ENCODE results near the gene SLC35F3. TPM values are rescaled to one million over a fixed set of nuclear protein-coding genes. Genes with fewer than 3 reads are reported as not detected.
"Not testable (repeated sequence)": the region's sequence is repeated elsewhere in the genome, so short reads cannot be mapped to it uniquely, and the experiment has no call there.

SLC35F3 gene
- total and polyA plus RNA-seq, 2 experiments from 2014 or later: 1.0 to 3.2 TPM

DNA sequence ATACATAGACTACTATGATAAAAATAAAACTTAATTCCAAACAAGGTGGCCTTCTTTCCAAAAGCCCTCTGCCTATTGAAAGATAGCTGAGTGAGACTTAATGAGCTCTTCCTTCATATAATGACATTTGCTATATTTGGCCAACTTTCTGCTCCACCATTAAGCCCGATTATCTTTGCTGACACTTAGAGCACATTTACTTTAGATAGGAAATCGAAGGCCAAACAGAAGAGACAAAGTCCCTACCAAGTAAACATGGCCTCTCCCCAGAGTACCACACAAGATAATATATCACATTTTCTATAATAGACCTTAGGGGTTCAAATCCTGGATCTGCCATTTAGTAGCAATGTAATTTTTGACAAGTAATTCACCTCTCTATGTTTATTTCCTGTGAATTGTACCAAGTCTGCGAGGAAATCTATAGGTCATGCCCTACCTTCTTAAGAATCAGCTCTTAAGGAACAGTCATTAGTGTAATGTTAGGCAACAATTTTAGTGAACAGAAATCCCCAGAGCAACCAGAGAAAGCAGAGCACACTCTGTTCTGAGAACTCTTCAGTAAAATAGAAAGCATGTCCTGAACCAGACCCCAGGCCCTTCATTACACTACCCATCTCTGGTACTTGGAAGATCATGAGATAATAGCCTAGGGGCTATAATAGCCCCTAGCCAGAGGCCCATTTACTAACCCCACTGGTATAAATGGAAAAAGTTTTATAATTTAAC, 451.5 kb downstream of the SLC35F3 start:
- Histone ChIP-seq H3K4me1 (ENCODE audit: insufficient read depth) (no peaks in the 10 kb centered on the region), H3K36me3 (ENCODE audit: insufficient read depth) (no peaks in the 10 kb centered on the region), H4K20me1 (replicated peaks; ENCODE audit: insufficient read depth) (no peaks in the 10 kb centered on the region), H3K4me3 (no peak overlapping the region), H3K27ac (ENCODE audit: low read depth) (no peak overlapping the region), H3F3A (replicated peaks; ENCODE audit: low read depth) (no peaks in the 10 kb centered on the region), H3K9me2 (ENCODE audit: insufficient read depth) (peaks cover 9% of the 10 kb centered on the region; the same call in 1 of the 2 replicates), H3K4me2 (no peak overlapping the region), H2AFZ (peak overlapping the region; percentile 25; the same call in 1 of the 2 replicates), H3K27me3 (ENCODE audit: insufficient read depth) (no peaks in the 10 kb centered on the region), H3K79me2 (replicated peaks; ENCODE audit: insufficient read depth) (no peaks in the 10 kb centered on the region)
- Mint-ChIP-seq H3K27me3 (ENCODE audit: insufficient read depth, low read depth, poor library complexity) (no peaks in the 10 kb centered on the region), H3K36me3 (ENCODE audit: low read depth) (no peaks in the 10 kb centered on the region), H3K9me3 (no peaks in the 10 kb centered on the region), H3K4me1 (no peaks in the 10 kb centered on the region), H3K27ac (no peak overlapping the region), H3K4me3 (0 out of 3 replicates have a peak overlapping the region, but pooled peaks have one; percentile 83)
- TF ChIP-seq POLR2AphosphoS5 (IDR thresholded peaks at IDR 0.05; ENCODE audit: low read depth) (no peak), STAT1 (IDR thresholded peaks at IDR 0.05; ENCODE audit: unreplicated experiment) (no peak), NANOG (IDR thresholded peaks at IDR 0.05; ENCODE audit: borderline replicate concordance) (no peak)
- TF ChIP-seq, protein P1, sequence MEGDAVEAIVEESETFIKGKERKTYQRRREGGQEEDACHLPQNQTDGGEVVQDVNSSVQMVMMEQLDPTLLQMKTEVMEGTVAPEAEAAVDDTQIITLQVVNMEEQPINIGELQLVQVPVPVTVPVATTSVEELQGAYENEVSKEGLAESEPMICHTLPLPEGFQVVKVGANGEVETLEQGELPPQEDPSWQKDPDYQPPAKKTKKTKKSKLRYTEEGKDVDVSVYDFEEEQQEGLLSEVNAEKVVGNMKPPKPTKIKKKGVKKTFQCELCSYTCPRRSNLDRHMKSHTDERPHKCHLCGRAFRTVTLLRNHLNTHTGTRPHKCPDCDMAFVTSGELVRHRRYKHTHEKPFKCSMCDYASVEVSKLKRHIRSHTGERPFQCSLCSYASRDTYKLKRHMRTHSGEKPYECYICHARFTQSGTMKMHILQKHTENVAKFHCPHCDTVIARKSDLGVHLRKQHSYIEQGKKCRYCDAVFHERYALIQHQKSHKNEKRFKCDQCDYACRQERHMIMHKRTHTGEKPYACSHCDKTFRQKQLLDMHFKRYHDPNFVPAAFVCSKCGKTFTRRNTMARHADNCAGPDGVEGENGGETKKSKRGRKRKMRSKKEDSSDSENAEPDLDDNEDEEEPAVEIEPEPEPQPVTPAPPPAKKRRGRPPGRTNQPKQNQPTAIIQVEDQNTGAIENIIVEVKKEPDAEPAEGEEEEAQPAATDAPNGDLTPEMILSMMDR (conservative IDR thresholded peaks at IDR 0.05; ENCODE audit: low read depth in 2 of 2): no peak
- ATAC-seq (no peak), DNase-seq (ENCODE audit: low spot score) (no peak)

DNA sequence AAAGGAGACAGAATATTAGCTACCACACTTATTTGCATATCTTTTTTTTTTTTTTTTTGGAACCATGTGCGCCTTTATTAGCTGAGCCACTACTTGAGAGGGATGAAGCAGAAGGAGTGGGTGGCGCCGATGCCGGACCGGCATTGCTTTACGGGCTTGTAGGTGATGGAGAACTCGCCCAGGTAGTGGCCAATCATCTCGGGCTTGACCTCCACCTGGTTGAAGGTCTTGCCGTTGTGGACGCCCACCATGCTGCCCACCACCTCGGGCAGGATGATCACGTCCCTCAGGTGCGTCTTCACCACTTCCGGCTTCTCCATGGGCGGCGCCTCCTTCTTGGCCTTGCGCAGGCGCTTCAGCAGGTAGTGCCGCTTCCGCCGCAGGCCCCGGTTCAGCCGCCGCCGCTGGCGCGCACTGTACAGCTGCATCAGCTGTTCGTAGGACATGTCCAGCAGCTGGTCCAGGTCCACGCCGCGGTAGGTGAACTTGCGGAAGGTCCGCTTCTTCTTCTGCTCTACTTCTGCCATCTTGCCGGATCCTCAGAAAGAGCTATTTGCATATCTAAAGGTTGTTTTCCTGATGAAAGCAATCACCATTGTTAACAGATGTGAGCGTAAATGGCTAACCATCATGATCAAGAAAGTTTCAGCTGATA, 452.3 kb downstream of the SLC35F3 start:
- peak overlapping the region; percentile 78; the same call in 1 of the 2 replicates for H3K27ac Mint-ChIP-seq
- H3K4me1 ChIP-seq (ENCODE audit: insufficient read depth); H3K27me3 Mint-ChIP-seq (ENCODE audit: insufficient read depth, low read depth, poor library complexity); H3F3A ChIP-seq (replicated peaks; ENCODE audit: low read depth); H4K20me1 ChIP-seq (replicated peaks; ENCODE audit: insufficient read depth); H3K36me3 Mint-ChIP-seq (ENCODE audit: low read depth); H3K4me3 ChIP-seq; H3K36me3 ChIP-seq (ENCODE audit: insufficient read depth); H3K4me2 ChIP-seq; H3K9me2 ChIP-seq (ENCODE audit: insufficient read depth); H3K27me3 ChIP-seq (ENCODE audit: insufficient read depth); H3K9me3 Mint-ChIP-seq; H3K4me1 Mint-ChIP-seq; H3K79me2 ChIP-seq (replicated peaks; ENCODE audit: insufficient read depth); H3K27ac ChIP-seq (ENCODE audit: low read depth): not testable (repeated sequence)
- ATAC-seq (peak; percentile 41; the same call in 2 of the 3 replicates), DNase-seq (ENCODE audit: low spot score) (peak; percentile 2)
- peak overlapping the region; percentile 72; the same call in 1 of the 2 replicates for H2AFZ ChIP-seq
- H3K4me3 Mint-ChIP-seq: peak overlapping the region; percentile 83

DNA sequence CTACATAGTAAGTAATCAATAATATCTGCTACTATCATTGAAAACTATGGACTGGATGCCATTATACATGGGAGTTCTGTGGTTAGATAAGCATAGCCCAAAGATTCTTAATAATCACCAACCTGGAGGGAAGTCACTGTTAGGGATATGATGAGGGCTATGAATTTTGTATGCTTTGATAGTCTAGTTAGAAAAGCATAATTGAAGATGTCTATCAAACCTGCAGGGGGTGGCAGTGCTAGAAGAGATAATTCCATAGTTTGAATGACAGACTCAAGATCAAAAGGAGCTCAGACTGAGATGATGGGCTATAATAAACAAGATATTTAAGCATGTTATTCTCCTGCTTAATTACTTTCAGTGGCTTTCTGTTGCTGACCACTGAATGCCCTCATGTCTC, 453.4 kb downstream of the SLC35F3 start:
- Histone ChIP-seq H3K4me2 (no peak overlapping the region), H3K27ac (ENCODE audit: low read depth) (no peak overlapping the region), H3K4me1 (ENCODE audit: insufficient read depth) (no peaks in the 10 kb centered on the region), H2AFZ (no peak overlapping the region), H3K27me3 (ENCODE audit: insufficient read depth) (no peaks in the 10 kb centered on the region), H3K4me3 (no peak overlapping the region), H3K36me3 (ENCODE audit: insufficient read depth) (no peaks in the 10 kb centered on the region), H3K79me2 (replicated peaks; ENCODE audit: insufficient read depth) (no peaks in the 10 kb centered on the region), H3F3A (replicated peaks; ENCODE audit: low read depth) (no peaks in the 10 kb centered on the region), H4K20me1 (replicated peaks; ENCODE audit: insufficient read depth) (no peaks in the 10 kb centered on the region), H3K9me2 (ENCODE audit: insufficient read depth) (peaks cover 9% of the 10 kb centered on the region; the same call in 1 of the 2 replicates)
- H3K4me3 Mint-ChIP-seq: peak overlapping the region; percentile 83
- H3K36me3 Mint-ChIP-seq (ENCODE audit: low read depth): no peaks in the 10 kb centered on the region
- H3K4me1 Mint-ChIP-seq: no peaks in the 10 kb centered on the region
- H3K27me3 Mint-ChIP-seq (ENCODE audit: insufficient read depth, low read depth, poor library complexity): no peaks in the 10 kb centered on the region
- H3K9me3 Mint-ChIP-seq: no peaks in the 10 kb centered on the region
- no peak for ATAC-seq
- H3K27ac Mint-ChIP-seq: no peak overlapping the region
- no peak for DNase-seq (ENCODE audit: low spot score)
- TF ChIP-seq, protein P2, sequence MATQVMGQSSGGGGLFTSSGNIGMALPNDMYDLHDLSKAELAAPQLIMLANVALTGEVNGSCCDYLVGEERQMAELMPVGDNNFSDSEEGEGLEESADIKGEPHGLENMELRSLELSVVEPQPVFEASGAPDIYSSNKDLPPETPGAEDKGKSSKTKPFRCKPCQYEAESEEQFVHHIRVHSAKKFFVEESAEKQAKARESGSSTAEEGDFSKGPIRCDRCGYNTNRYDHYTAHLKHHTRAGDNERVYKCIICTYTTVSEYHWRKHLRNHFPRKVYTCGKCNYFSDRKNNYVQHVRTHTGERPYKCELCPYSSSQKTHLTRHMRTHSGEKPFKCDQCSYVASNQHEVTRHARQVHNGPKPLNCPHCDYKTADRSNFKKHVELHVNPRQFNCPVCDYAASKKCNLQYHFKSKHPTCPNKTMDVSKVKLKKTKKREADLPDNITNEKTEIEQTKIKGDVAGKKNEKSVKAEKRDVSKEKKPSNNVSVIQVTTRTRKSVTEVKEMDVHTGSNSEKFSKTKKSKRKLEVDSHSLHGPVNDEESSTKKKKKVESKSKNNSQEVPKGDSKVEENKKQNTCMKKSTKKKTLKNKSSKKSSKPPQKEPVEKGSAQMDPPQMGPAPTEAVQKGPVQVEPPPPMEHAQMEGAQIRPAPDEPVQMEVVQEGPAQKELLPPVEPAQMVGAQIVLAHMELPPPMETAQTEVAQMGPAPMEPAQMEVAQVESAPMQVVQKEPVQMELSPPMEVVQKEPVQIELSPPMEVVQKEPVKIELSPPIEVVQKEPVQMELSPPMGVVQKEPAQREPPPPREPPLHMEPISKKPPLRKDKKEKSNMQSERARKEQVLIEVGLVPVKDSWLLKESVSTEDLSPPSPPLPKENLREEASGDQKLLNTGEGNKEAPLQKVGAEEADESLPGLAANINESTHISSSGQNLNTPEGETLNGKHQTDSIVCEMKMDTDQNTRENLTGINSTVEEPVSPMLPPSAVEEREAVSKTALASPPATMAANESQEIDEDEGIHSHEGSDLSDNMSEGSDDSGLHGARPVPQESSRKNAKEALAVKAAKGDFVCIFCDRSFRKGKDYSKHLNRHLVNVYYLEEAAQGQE (IDR thresholded peaks at IDR 0.05; ENCODE audit: unreplicated experiment): no peak
- TF ChIP-seq, protein P1 (conservative IDR thresholded peaks at IDR 0.05; ENCODE audit: low read depth in 2 of 2): no peak
- no peak for TF ChIP-seq EZH2 (IDR thresholded peaks at IDR 0.05; ENCODE audit: low read depth, unreplicated experiment)
- no peak for TF ChIP-seq NANOG (IDR thresholded peaks at IDR 0.05; ENCODE audit: borderline replicate concordance)
